PC-9 (cell line): Measurements from ENCODE around the gene TFIP11. TPM values are rescaled to one million over a fixed set of nuclear protein-coding genes. Genes with fewer than 3 reads are reported as not detected.

Experiments
- BruUV-seq: library from RNA; stranded (reverse); fragments of 400-500 nt; replicated peaks from 2 replicates; lab custom pipeline; 2021; lab: Mats Ljungman, UMichigan
- CTCF ChIA-PET: fragments of 300-600 bp; sonication (Branson Sonifier 250); formaldehyde crosslinking; loops from one replicate; lab custom pipeline; 2022; ENCODE audit warnings: antibody characterized with exemption; lab: Charles Lee
- POLR2A ChIA-PET: fragments of 300-600 bp; sonication (Branson Sonifier 250); formaldehyde crosslinking; loops from one replicate; lab custom pipeline; 2022; ENCODE audit warnings: antibody characterized with exemption; ENCODE audit not compliant: unreplicated experiment; lab: Charles Lee
- DNase-seq, 2 experiments: peaks; one replicate each; pipeline versions ENCODE4 v3.0.0 to v3.0.0-alpha.2; 2015 to 2022; ENCODE audit warnings: mixed read lengths in 1 of 2
- H2AFZ ChIP-seq: fragments of 200-600 bp; sonication (generic); 2 replicates; pipeline ENCODE4 v1.8.1; 2017; ENCODE audit warnings: antibody characterized with exemption
- H3F3A ChIP-seq: fragments of 200-600 bp; sonication (generic); 2 replicates; pipeline ENCODE4 v1.8.1; 2017; ENCODE audit warnings: antibody characterized with exemption, mild to moderate bottlenecking, low read depth; ENCODE audit not compliant: insufficient read depth
- H3K27ac ChIP-seq: fragments of 200-600 bp; sonication (generic); 2 replicates; pipeline ENCODE4 v1.6.1; 2016; ENCODE audit warnings: mixed run types
- H3K27me3 ChIP-seq: fragments of 200-600 bp; sonication (generic); 2 replicates; pipeline ENCODE4 v1.6.1; 2016; ENCODE audit warnings: low read depth, mixed run types; ENCODE audit not compliant: insufficient read depth
- H3K36me3 ChIP-seq: fragments of 200-600 bp; sonication (generic); 2 replicates; pipeline ENCODE4 v1.6.1; 2016; ENCODE audit warnings: low read depth, mixed run types
- H3K4me1 ChIP-seq: fragments of 200-600 bp; sonication (generic); replicated peaks from 2 replicates; pipeline ENCODE4 v1.6.1; 2016; ENCODE audit warnings: mixed run types; ENCODE audit not compliant: insufficient read depth
- H3K4me2 ChIP-seq: fragments of 200-600 bp; sonication (generic); 2 replicates; pipeline ENCODE4 v1.6.1; 2017; ENCODE audit warnings: mixed run types
- H3K4me3 ChIP-seq: fragments of 200-600 bp; sonication (generic); 2 replicates; pipeline ENCODE4 v1.6.1; 2016; ENCODE audit warnings: mixed run types
- H3K79me2 ChIP-seq: fragments of 200-600 bp; sonication (generic); 2 replicates; pipeline ENCODE4 v1.6.1; 2017; ENCODE audit warnings: low read depth, mixed run types
- H3K9me2 ChIP-seq: fragments of 200-600 bp; sonication (generic); 2 replicates; pipeline ENCODE4 v1.8.1; 2017; ENCODE audit warnings: mild to moderate bottlenecking; ENCODE audit not compliant: insufficient read depth
- H3K9me3 ChIP-seq: fragments of 200-600 bp; sonication (generic); 2 replicates; pipeline ENCODE4 v1.8.1; 2016; ENCODE audit warnings: low read depth; ENCODE audit not compliant: insufficient read depth
- H4K20me1 ChIP-seq: fragments of 200-600 bp; sonication (generic); 2 replicates; pipeline ENCODE4 v1.8.1; 2017; ENCODE audit not compliant: insufficient read depth
- EZH2 ChIP-seq: fragments of 200-600 bp; sonication (generic); IDR thresholded peaks from 2 replicates; pipeline ENCODE4 v1.8.0; 2017; ENCODE audit warnings: antibody characterized with exemption, low read depth
- intact Hi-C: fragments of 100-400 bp; cut with micrococcal nuclease; formaldehyde crosslinking; loops from one replicate; pipeline ENCODE4 v1.10.0; 2022; ENCODE audit not compliant: unreplicated experiment
- total RNA-seq: library from RNA; stranded (reverse); gene quantifications from 2 replicates; pipeline ENCODE4 v1.2.3, GENCODE V29; 2021
- TF ChIP-seq, protein P1 (sequence below): fragments of 200-600 bp; sonication (generic); conservative IDR thresholded peaks from 2 replicates; pipeline ENCODE4 v1.6.1; 2017; ENCODE audit warnings: mixed run types, antibody characterized with exemption, mild to moderate bottlenecking, moderate library complexity

Gene TFIP11
- total RNA-seq, 1 experiment from 2014 or later = 17.3 TPM

DNA sequence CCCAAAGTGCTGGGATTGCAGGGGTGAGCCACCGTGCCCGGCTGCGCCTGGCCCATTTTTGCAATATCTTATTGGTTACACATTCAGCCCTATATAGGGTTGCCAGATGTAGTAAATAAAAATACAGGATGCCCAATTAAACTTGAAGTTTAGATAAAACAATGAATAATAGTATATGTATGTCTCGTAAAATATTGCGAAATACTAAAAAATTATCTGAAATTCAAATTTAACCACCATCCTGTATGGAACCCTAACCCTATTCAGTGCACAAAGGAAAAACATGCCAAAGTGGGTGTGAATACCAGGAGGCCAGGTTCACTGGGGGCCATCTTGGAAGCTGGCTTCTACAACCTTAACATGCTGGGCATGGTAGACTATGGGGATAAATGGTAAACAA lies 5.2 kb upstream of the TFIP11 start:
- POLR2A ChIA-PET = no interaction called here
- Histone ChIP-seq H3K27me3 (no peaks in the 10 kb centered on the region), H3K4me3 (no peak overlapping the region), H3K36me3 (no peaks in the 10 kb centered on the region), H3K79me2 (peaks cover 12% of the 10 kb centered on the region), H4K20me1 (no peaks in the 10 kb centered on the region), H3K4me1 (peaks cover 15% of the 10 kb centered on the region), H3K9me2 (no peaks in the 10 kb centered on the region), H3K4me2 (no peak overlapping the region), H3K9me3 (no peaks in the 10 kb centered on the region), H3K27ac (no peak overlapping the region), H3F3A (no peaks in the 10 kb centered on the region), H2AFZ (no peak overlapping the region)
- intact Hi-C loops = no loop called here
- no TSS peak for BruUV-seq
- TF ChIP-seq EZH2 = no peak
- TF ChIP-seq, protein P1, sequence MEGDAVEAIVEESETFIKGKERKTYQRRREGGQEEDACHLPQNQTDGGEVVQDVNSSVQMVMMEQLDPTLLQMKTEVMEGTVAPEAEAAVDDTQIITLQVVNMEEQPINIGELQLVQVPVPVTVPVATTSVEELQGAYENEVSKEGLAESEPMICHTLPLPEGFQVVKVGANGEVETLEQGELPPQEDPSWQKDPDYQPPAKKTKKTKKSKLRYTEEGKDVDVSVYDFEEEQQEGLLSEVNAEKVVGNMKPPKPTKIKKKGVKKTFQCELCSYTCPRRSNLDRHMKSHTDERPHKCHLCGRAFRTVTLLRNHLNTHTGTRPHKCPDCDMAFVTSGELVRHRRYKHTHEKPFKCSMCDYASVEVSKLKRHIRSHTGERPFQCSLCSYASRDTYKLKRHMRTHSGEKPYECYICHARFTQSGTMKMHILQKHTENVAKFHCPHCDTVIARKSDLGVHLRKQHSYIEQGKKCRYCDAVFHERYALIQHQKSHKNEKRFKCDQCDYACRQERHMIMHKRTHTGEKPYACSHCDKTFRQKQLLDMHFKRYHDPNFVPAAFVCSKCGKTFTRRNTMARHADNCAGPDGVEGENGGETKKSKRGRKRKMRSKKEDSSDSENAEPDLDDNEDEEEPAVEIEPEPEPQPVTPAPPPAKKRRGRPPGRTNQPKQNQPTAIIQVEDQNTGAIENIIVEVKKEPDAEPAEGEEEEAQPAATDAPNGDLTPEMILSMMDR = no peak
- DNase-seq = no peak
- CTCF ChIA-PET = no interaction called here

DNA sequence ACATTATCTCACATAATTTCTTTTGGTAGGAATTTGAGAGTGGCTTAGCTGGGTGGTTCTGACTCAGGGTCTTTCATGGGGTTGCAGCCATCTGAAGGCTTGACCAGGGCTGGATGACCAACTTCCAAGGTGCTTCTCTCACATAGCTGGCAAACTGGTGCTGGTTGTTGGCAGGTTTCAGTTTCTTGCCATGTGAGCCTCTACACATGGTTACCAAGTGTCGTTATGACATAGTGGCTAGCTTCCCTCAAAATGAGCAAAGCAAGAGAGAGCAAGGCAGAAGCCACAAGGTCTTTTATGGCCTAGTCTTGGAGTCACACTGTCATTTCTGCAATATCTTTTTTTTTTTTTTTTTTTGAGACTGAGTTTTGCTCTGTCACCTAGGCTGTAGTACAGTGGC lies 4.2 kb upstream of the TFIP11 start:
- H3K36me3 ChIP-seq = no peaks in the 10 kb centered on the region
- H3K27me3 ChIP-seq = no peaks in the 10 kb centered on the region
- POLR2A ChIA-PET = interaction anchor here (0.7 kb wide), 1 partner anchor 34 kb away, joined by 3 read pairs; no protein-coding TSS in a partner anchor
- H3K9me3 ChIP-seq = no peaks in the 10 kb centered on the region
- TF ChIP-seq, protein P1 = no peak
- TF ChIP-seq EZH2 = no peak
- no TSS peak for BruUV-seq
- H2AFZ ChIP-seq = no peak overlapping the region
- peaks cover 19% of the 10 kb centered on the region for H3K79me2 ChIP-seq
- H3K4me3 ChIP-seq = no peak overlapping the region
- H3K27ac ChIP-seq = no peak overlapping the region
- H3K4me1 ChIP-seq = peaks cover 15% of the 10 kb centered on the region
- no peaks in the 10 kb centered on the region for H3F3A ChIP-seq
- intact Hi-C loops = no loop called here
- no peak overlapping the region for H3K4me2 ChIP-seq
- DNase-seq = no peak
- CTCF ChIA-PET = no interaction called here
- H3K9me2 ChIP-seq = no peaks in the 10 kb centered on the region
- H4K20me1 ChIP-seq = no peaks in the 10 kb centered on the region

DNA sequence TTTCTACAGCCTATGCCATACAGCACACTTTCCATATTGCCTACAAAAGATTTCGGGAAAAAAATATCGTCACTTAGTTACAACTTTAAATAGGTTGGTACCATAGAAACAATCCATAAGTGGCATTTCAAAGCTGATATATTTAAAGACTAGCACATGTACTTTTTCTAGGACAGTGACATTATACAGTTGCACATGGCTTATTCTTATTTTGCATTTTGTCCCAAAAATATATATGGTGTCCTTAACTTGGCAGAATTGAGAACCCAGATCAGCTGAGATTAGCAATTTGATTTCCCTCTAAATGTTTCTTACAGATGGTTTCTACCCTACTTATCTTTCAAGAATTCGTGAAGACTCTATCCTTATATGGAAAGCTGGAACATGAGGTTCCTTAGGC lies 3.7 kb upstream of the TFIP11 start:
- ChIA-PET POLR2A (interaction anchor here (0.7 kb wide), 1 partner anchor 35 kb away, joined by 3 read pairs; no protein-coding TSS in a partner anchor), CTCF (interaction anchor here (0.8 kb wide), 1 partner anchor 126 kb away, joined by 10 read pairs; no protein-coding TSS in a partner anchor)
- Histone ChIP-seq H4K20me1 (no peaks in the 10 kb centered on the region), H3K4me1 (peaks cover 20% of the 10 kb centered on the region), H3F3A (no peaks in the 10 kb centered on the region), H3K9me3 (no peaks in the 10 kb centered on the region), H3K27me3 (no peaks in the 10 kb centered on the region), H3K4me2 (no peak overlapping the region), H3K27ac (no peak overlapping the region), H3K36me3 (no peaks in the 10 kb centered on the region), H3K79me2 (peaks cover 24% of the 10 kb centered on the region), H3K4me3 (no peak overlapping the region), H2AFZ (no peak overlapping the region), H3K9me2 (no peaks in the 10 kb centered on the region)
- no peak for DNase-seq
- no peak for TF ChIP-seq EZH2
- TF ChIP-seq, protein P1 = no peak
- no TSS peak for BruUV-seq
- intact Hi-C loops = no loop called here
